Myocyte (in vitro differentiated cells): ENCODE data around the gene ZHX3. TPM values are rescaled to one million over a fixed set of nuclear protein-coding genes. Genes with fewer than 3 reads are reported as not detected.
"Not testable (repeated sequence)": the region's sequence is repeated elsewhere in the genome, so short reads cannot be mapped to it uniquely, and the experiment has no call there.

Source experiments
- DNase-seq: peaks from one replicate; pipeline ENCODE4 v3.0.0-alpha.2; 2012; ENCODE audit warnings: low read depth
- total RNA-seq: library from RNA; depleted of rRNA; stranded (reverse); fragments of >200 nt; gene quantifications from 2 replicates; pipeline ENCODE4 v1.2.3, GENCODE V29; 2014

Gene ZHX3
- total RNA-seq, 1 donor from 2014 or later: 35.8 TPM

DNA sequence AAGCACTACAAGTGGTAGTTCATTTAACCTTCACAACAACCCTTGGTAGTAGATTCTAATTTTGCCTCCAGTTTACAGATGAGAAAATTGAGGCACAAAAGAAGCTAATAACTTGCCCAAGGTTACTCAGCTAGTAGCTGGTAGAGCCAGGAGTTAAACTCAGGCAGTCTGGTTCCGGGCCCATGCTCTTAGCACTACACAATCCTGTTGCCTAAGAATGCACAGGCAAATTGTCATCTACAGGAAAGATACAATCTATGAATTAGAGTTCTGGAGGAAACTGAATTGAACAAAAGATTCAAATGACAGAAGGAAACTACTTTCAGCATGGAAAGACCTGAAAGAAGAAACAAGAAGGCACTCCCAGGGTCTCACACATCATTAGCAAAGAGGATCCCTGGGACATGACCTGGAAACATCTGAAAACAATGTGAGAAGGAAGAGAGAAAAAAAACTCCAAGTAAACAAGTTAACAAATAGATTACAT, 56.8 kb downstream of the ZHX3 start:
- DNase-seq: no peak

DNA sequence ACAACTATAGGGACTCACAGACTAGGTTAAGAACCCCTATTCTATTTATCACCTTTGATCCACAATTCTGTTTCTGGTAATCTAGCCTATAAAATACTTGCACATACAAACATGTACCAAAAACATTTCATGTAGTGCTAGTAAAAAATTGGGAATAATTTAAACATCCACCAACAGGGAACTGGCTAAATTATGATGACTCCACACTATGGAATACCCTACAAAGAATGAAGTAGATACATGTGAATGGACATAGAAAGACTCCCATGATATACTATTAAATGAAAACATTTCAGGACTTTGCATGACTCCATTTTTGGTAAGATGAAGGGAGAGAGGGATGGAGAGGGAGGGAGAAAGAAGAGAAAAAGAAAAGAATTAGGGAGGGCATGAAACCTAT, 58.2 kb downstream of the ZHX3 start:
- DNase-seq: no peak

- no peak for DNase-seq
Observed at GRCh38 chr20:41258474-41258873, 59.1 kb downstream of the ZHX3 start.

DNA sequence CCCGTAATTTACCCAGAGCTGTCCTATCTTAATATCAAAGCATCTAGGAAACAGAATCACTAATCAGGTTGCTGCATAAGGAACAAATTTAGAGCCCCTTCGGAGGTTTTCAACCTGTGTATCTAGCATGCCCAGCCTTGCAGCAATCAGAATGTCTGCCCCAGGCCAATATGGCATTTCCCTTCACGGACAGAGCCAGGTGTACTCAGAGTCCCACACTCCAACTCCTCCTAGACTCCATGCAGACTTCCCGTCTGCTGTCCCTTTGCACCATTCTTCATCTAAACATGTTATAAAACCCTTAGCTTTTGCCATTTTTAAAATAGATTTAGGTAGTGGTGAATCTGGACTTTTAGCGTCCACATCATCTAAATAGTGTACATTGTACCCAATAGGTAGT, 61.0 kb downstream of the ZHX3 start:
- no peak for DNase-seq

DNA sequence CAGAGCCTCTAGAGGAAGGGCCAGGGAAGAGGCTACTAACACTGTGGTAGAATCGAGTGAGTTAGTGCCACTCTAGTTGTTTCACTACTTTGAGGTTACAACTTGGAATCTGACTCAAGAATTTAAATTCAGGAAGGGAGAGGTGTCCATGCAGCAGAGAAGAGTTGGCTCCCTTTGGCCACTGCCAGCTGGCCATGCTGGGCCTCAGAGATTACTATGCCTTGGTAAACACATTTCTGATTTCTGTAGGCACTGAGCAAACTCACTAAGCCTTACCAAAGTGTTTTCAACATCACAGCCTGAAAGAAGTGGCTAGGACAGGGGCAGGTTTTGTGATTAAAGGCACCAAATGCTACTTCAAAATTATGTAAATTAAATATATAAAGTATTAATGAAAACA, 61.9 kb downstream of the ZHX3 start:
- no peak for DNase-seq

DNA sequence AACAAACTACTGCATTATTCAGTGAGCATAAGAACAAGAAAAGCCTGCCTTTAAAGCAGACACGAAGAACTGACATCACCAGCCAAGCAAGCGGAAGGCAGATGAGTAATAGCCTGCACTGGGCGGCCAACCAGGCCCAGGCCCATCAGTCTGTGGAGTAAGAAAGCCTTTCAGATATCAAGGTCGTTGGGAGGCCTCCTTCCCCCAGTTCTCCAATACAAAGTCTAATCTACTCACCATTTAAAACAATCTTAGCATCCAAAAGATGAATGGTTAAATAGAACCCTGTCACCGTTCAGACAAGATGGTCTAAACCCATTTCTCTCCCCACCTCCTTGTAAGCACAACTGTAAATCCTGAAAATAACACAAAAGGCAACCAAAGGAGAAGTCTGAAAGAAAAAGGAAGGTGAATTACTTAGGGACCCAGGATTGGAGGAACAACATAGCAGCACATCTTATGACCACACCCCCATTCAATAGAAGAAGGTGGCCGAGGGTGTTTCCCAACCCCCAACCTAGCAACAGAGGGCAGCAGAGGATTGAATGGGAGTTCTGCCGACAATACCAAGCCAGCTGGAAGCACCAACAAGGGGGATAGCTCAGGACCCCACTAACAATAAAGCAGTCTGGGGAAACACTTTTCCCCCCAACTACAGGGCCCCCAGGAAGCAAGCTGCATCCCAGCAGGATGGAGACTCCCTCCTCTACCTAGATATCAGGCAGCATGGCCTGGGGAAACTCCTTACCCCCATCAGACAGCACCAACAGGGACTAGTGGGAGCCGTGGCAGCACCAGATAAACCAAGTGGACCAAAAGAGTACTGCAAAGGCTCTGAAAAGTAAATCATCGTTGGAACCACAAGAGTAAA, 67.9 kb downstream of the ZHX3 start:
- peak; percentile 73 for DNase-seq

GRCh38 chr20:41248368-41249024, 69.0 kb downstream of the ZHX3 start:
- no peak for DNase-seq

GRCh38 chr20:41247523-41248367, 69.8 kb downstream of the ZHX3 start:
- DNase-seq: peak; percentile 54

DNA sequence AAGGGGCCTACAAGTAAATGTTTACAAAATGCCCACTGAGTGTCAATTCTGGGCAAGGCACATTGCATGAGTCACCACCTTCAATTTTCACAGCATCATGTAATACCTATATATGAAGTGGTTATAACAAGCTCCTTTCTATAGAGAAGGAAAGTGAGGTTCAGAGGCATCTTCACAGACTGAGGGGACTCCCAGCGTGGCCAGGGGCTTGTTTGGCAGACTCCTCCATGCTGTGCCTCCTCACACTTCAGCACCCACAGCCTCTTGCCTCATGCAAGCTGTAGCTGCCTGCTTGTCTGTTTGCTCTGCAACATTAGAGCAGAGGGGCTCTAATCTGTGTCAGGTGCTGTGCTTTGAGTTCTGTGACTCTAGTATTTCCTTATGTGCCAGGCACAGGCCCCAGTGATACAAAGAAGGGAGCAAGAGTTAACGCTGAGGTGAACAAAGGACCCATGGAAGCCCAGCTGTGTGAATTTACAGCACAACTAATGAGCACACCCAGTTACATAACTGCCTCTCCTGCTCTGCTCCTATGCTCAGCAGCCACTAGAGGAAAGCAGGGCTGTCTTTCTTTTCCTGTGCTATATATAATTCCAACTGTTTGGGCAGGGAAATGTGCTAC, 72.3 kb downstream of the ZHX3 start:
- peak; percentile 43 for DNase-seq

DNA sequence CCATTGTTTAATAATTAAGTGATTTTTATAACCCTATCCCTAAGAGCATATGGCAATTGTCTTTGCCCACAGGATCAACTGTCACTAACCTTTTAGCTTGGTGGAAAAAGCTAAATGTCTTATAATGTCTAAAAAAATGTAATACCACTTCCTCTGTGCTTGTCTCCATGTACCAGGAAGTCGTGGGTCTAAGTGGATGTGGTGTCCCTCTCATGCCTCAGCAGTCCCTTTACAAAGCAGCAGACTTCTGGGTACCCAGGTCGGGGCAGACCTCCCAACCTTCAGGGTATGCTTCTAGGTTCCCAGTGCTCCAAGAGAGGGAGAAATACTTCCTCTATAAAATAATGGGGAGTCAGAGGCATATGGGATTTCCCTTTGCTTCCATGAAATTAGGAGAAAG, 74.7 kb downstream of the ZHX3 start:
- DNase-seq: no peak

GRCh38 chr20:41242352-41242751, 75.2 kb downstream of the ZHX3 start:
- no peak for DNase-seq

- DNase-seq: not testable (repeated sequence)
Observed at GRCh38 chr20:41237233-41237632, 80.3 kb downstream of the ZHX3 start.

DNA sequence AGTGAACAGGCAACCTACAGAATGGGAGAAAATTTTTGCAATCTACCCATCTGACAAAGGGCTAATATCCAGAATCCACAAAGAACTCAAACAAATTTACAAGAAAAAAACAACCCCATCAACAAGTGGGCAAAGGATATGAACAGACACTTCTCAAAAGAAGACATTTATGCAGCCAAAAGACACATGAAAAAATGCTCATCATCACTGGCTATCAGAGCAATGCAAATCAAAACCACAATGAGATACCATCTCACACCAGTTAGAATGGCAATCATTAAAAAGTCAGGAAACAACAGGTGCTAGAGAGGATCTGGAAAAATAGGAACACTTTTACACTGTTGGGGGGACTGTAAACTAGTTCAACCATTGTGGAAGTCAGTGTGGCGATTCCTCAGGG, 80.7 kb downstream of the ZHX3 start:
- not testable (repeated sequence) for DNase-seq

- peak; percentile 69 for DNase-seq
Observed at GRCh38 chr20:41234546-41234945, 83.0 kb downstream of the ZHX3 start.

DNA sequence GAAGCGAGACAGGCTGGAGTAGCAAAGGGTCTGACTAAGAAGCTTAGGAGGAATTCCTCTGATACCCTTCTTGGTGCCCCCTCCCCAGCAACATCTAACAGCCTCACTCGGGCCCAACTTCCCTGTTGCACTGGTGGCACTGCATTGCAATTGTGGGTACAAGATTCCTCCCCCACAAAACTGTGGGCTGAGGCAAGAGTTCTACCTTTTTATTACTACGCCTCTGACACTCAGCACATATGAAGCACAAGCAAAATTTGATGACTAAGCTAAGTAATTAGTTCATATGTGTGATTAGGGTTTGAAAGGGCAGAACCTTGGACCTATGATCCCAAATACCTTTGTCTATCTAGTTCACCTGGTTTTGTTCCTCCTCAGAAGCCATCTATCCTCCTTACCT, 83.5 kb downstream of the ZHX3 start:
- no peak for DNase-seq

DNA sequence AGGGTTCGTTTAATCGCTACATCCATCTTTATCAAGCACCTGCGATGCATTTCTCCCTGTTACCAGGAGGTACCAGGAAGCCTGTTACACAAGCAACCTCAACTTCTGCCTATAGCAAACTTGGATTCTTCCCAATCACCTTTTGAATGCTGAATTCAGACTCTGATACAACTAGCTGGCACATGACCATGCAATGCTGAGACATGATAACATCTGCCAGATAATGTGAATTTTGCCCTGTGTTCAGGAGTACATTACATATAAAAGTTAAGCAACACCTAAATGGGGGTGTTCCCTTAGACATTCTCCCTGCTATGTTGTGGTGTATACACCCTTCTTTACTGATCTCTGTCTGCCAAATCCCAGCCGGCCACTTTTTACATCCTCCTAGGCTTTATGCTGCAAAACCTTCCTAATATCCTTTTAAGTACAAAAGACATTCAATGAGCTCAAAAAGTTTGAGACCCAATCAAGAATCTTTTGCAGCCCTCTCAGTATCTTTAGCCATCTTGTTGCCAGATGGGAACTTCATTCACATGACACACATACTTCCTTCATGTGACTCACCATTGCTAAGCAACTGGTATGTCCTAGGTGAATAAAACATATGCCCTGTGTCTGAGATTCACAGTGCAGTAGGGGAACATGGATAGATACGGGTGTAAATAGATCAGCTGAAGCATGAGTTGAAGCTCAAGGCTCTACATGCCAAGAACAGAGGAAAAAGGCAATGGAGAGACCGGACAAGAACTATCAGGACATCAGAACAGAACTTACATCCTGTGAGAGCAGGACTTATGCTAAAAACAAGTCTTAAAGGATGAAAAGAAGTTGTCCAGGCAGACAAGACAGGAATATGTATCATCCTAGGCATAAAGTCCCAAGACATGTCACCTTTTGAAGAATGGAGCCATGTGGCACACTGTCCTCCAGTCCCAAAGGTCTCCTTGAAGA, 84.3 kb downstream of the ZHX3 start:
- peak; percentile 76 for DNase-seq

DNA sequence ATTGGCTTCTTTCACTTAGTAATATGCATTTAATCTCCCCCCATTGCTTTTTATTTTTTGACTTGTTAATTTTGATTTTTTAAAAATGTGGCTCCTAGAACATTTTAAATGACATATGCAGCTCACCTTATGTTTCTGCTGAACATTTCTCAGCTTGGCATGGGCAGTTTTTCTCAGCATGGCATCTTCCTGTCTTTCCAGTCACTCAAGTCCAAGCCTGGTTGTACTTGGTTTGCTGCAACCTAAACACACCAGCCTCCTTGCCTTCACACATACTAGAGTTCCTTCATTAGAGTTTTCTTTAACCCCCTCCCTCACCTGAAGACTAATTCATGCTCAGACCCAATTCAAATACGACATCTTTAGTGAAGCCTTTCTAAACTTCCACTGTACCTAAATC, 86.4 kb downstream of the ZHX3 start:
- DNase-seq: no peak

- DNase-seq: peak; percentile 42
Observed at GRCh38 chr20:41230136-41230535, 87.4 kb downstream of the ZHX3 start.

DNA sequence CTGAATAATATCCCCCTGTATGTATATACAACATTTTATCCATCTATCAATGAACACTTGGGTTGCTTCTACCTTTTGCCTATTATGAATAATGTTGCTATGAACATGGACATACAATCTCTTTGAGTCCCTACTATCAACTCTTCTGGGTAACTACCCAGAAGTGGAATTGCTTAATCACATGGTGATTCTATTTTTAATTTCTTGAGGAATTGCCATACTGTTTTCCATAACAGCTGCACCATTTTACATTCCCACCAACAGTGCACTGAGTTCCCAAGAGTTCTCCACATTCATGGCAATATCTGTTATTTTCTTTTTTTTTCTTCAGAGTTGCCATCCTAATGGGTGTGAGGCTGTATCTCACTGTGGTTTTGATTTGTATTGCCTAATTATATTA, 88.3 kb downstream of the ZHX3 start:
- DNase-seq: peak; percentile 82

- DNase-seq: peak; percentile 31
Observed at GRCh38 chr20:41228858-41229257, 88.7 kb downstream of the ZHX3 start.
